Caki2 (cell line): Measurements from ENCODE around the gene CCNE1. TPM values are rescaled to one million over a fixed set of nuclear protein-coding genes. Genes with fewer than 3 reads are reported as not detected.
A peak's percentile ranks its signal among the peaks of the same experiment; 100 is the strongest.
"Not testable (repeated sequence)": the region's sequence is repeated elsewhere in the genome, so short reads cannot be mapped to it uniquely, and the experiment has no call there.

Experiments used
- DNase-seq: peaks from one replicate; pipeline ENCODE4 v3.0.0-alpha.2; 2015; ENCODE audit warnings: low read depth
- in situ Hi-C: cut with HindIII; loops from 2 replicates; pipeline ENCODE4 v1.10.0; 2016; ENCODE audit warnings: low sequenced_read_pairs, low pct_unique_long_range_greater_than_20kb, mixed read lengths
- total RNA-seq: library from RNA; depleted of rRNA; stranded (reverse); fragments of >200 nt; shearing (Covaris generic); gene quantifications from 2 replicates; pipeline ENCODE4 v1.2.3, GENCODE V29; 2014; ENCODE audit warnings: low replicate concordance

The CCNE1 gene
- total RNA-seq, 1 experiment from 2014 or later, result 24.0 TPM

DNA sequence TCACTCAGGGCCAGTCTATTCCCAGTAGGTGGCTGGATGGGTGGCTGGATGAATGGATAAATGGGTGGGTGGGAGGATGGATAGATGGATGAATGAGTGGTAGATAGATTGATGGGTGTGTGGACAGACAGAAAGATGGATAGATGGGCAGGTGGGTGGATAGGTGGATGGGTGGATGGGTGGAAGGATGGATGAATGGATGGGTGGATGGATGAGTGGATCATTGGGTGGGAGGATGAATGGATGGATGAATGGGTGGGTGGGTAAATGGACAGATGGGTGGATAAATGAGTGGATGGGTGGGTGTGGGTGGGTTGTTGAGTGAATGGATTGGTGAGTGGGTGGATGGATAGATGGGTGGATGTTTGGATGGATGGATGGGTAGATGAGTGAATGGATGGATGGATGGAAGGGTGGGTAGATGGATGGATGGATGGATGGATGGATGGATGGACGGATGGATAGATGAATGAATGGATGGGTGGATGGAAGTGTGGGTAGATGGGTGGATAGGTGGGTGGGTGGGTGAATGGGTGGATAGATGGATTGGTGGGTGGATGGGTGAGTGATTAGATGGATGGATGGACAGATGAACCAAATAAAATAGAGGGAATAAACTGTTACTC is 27.1 kb upstream of the CCNE1 start:
- in situ Hi-C loops, result no loop called here
- no peak for DNase-seq

DNA sequence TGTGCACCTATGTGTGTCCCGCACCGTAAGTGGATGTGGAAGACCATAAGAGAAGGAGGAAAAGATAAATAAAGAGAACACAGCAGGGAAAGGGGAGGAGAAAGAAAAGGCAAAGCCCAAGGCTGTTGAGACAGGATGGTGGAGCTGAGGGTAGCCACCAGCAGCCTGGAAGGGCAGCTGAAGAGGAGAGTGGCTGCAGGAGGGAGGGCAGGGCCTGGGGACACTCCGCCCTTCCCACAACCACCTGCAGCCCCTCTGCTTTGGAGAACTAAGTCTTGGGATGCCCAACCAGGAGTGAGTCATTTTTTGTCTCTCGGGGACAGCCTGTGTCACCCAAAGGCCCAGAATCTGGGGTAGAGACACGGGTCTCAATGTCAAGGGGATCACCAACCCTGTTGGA is 26.4 kb upstream of the CCNE1 start:
- in situ Hi-C loops, result no loop called here
- no peak for DNase-seq

DNA sequence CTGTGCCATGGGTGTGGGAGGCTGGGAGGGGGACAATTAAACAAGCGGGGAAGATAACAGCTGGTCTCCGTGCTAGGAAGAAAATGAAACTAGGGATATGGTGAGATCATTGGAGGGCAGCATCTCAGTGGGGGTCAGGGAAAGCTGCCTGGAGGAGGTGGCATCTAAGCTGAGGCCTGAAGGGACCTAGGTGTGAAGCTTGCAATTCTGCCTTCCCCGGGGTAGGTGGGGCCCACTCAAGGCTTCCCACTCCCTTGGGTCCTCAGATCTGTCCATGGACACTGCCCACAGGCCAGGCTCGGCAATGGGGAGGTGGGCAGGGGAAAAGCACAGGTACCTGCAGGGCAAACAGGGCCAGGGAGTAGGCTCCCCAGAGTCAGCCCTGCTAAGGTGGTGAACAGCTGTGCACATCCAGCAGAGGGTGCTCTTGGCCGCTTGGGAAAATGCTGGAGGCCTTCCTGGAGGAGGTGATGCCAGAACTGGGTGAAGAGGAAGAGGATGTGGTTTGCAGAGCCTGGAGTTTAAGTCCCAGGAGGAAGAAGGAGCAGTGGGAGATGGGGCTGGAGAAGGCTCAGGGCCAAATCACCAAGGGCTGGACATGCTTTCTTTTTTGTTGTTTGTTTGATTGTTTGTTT is 25.7 kb upstream of the CCNE1 start:
- in situ Hi-C loops, result no loop called here
- DNase-seq, result no peak

DNA sequence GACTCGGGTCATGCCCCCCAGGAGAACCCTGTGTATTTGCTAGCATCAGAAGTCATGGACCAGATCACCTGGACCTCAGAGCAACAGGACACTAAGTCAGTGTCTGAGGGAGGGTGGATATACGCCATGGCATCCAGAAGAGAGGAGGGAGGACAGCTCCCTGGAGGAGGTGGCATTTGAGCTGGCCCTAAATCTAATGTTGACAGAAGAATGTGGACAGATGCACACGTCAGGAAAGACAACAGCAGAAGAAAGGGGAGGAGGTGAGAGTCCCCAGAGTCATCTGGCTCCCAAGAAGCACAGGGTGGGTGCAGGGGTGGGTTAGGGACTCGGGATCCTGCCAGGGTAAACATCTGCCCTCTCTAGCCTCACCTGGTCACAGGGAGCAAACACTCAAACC is 24.5 kb upstream of the CCNE1 start:
- DNase-seq, result no peak
- in situ Hi-C loops, result no loop called here

DNA sequence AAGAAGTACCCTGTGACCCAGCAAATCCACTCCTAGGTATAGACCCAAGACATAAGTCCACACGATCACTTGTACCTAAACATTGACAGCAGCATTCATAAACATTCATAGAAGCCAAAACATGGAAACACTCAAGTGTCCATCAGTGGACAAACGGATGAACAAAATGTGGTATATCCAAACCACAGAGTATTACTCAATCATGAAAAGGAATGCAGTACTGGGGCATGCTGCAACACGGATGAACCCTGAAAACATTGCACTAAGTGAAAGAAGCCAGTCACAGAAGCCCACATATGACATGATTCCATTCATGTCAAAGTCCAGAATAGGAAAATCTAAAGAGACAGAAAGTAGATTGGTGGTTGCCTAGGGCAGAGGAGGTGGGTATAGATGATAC is 22.8 kb upstream of the CCNE1 start:
- in situ Hi-C loops, result no loop called here
- no peak for DNase-seq

DNA sequence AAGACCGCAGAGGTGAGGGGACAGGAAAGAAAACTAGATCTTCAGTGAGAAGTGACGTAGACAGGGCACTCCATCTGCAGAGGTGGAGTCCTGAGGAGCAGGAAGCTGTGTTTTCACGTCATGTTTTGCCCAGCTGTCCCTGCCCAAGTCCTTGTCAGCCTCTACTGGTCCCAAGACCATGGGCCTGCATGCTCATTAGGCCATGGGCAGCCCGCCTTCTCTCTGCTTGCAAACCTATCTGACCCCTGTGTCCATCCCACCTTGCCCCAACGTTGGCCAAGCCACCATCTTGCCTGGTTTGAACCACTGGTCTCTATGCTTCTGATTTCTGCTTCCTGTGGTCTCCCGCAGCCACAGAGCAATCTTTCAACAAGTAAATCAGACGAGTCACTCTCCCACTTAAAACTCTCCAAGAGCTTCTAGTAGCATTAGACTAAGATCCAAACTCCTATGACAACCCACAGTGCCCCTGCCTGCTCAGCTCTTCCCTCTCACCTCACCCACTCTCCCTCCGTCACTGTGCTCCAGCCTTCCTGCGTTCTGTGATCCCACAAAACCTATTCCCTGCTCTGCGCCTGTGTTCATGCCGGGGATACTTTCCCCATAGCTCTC is 18.6 kb upstream of the CCNE1 start:
- no peak for DNase-seq

DNA sequence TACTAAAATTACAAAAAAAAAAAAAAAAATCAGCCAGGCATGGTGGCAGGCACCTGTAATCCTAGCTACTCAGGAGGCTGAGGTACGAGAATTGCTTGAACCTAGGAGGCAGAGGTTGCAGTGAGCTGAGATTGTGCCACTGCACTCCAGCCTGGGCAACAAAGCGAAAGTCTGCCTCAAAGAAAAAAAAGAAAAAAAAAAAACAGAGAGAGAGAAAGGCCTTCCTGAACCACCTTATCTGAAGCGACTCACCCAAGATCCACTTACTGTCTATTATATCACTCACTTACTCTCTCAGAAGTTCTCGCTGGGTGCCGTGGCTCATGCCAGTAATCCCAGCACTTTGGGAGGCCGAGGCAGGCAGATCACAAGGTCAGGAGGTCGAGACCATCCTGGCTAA is 17.3 kb upstream of the CCNE1 start:
- DNase-seq, in situ Hi-C loops: not testable (repeated sequence)

More for the DNA sequence above, 18.6 kb upstream of the CCNE1 start:
- in situ Hi-C loops, result no loop called here

DNA sequence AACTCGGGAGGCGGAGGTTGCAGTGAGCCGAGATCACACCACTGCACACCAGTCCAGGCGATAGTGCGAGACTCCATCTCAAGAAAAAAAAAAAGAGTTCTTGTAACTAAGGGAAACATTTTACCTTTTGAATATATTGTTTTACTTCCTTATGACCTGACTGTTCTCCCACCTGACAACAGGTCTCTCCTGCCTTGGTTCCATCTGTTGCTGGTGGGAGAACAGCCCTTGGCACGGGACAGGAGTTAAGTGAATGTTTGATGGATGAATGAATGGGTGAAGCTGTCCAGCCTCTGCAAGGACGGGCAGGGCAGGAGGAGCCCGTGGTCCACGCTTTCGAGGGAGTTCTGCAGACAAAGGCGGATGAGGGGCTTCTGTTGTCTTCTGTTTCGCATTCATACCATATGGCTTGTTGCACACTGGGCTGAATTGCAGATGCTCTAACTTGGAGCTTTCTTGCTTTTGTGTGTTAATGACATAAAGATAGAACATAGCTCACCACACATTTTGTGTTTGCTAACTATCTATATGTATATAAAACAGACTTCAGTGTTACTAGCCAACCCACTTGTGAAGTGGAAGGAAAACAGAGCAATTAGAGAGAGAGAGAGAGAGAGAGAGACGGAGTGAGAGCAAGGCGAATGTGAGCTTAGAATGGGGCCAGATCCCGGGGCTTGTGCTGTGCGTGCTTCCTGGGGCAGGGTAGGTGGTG is 16.2 kb upstream of the CCNE1 start:
- in situ Hi-C loops, result no loop called here
- DNase-seq, result no peak

DNA sequence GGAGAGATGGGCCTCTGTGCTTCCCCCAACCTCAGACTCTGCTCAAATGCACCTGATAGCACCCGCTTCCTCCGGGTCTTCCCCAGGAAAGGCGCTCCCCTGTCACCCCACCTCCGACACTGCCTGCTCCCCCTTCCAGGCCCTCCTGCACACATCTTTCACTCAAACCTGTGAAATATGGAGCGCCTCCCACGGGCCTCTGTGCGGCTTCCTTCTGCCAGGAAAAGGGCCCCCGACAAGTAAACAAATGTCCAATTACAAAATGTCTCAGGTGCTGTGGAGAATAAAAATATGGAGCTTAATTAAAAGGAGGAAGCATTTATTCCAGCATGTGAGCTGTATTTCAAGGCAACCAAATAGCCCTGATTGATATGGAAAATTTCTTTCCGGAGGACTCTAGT is 15.6 kb upstream of the CCNE1 start:
- in situ Hi-C loops, result no loop called here

DNA sequence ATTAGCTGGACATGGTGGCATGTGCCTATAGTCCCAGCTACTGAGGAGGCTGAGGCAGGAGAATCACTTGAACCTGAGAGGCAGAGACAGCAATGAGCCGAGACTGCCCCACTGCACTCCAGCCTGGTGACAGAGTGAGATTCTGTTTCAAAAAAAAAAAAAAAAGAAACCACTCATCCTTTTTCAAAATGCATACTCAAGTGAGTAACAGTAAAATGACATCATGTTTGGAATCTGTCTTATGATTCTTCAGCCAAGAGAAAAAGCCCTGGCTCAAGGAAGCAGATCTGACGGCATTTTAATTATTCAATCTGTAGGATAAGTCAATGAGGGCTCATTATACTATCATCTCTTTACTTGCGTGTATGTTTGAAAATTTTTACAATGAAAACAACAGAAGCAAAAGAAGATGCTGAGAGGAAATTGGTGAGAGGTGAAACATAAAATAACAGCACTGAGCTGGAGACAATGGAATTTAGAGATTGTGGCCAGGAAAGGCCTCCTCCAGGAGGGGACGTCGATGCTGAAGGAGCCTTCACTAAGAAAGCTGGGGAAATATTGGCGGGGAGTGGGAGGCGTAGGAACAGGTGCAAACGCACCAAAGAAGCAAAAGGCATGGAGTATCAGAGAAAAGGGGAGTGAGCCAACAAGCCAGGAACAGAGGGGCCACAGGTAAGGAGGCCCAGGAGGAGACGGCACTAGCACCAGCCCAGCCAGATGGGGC is 12.9 kb upstream of the CCNE1 start:
- DNase-seq, result peak; percentile 44
- in situ Hi-C loops, result no loop called here

More for the DNA sequence above, 15.6 kb upstream of the CCNE1 start:
- DNase-seq, result no peak

DNA sequence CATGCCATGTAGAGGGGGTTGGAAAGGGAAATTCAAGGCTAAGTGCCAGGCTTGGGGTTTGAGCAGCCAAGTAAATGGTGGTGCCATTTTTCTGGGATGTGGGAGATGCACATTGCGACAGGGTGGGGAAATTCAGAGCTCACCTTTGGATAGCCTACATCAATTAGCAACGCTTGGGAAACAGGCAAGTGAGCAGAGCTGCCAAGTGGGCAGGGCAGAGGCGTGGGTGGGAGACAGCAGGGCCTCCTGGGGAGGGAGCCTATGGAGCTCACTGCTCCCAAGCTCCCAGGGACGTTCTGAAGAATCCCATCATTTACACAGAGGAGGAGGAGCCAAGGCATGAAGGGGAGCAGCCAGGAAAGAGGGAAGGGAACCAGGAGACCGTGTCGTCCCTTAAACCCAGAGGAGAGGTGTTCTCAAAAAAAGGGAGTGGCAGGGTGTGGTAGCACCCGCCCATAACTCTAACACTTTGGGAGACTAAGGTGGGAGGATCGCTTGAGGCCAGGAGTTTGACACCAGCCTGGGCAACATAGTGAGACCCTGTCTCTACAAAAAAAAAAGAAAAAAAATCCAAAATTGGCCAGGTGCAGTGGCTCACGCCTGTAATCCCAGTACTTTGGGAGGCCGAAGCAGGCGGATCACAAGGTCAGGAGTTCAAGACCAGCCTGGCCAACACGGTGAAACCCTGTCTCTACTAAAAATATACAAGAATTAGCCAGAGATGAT is 11.5 kb upstream of the CCNE1 start:
- in situ Hi-C loops, result no loop called here
- no peak for DNase-seq

DNA sequence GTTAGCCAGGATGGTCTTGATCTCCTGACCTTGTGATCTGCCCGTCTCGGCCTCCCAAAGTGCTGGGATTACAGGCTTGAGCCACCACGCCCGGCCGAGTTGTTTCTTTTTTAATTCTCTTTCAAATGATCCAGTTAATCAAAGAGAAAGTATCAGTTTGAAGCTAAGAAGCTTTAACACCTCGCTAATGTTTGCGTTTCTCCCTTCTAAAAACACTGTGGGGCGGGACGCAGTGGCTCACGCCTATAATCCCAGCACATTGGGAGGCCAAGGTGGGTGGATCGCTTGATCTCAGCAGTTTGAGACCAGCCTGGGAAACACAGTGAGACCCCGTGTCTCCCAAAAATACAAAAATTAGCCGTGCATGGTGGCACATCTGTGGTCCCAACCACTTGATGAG is 7.8 kb upstream of the CCNE1 start:
- DNase-seq, in situ Hi-C loops: not testable (repeated sequence)

DNA sequence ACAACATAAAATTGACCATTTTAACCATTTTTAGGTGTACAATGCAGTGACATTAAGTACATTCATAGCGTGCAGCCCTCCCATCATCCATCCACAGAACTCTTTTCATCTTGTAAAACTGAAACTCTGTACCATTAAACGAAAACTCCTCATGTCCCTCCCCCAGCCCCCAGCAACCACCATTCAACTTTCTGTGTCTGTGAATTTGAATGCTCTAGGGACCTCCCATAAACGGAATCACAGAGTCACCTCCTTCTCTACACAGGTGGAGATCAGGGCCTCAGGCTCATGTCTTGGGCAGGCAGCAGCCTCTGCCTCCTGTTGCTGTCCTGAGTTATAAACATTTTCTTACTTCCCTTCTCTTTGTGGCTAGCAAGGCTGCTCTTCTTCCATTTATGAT is 7.3 kb upstream of the CCNE1 start:
- no peak for DNase-seq
- in situ Hi-C loops, result no loop called here

DNA sequence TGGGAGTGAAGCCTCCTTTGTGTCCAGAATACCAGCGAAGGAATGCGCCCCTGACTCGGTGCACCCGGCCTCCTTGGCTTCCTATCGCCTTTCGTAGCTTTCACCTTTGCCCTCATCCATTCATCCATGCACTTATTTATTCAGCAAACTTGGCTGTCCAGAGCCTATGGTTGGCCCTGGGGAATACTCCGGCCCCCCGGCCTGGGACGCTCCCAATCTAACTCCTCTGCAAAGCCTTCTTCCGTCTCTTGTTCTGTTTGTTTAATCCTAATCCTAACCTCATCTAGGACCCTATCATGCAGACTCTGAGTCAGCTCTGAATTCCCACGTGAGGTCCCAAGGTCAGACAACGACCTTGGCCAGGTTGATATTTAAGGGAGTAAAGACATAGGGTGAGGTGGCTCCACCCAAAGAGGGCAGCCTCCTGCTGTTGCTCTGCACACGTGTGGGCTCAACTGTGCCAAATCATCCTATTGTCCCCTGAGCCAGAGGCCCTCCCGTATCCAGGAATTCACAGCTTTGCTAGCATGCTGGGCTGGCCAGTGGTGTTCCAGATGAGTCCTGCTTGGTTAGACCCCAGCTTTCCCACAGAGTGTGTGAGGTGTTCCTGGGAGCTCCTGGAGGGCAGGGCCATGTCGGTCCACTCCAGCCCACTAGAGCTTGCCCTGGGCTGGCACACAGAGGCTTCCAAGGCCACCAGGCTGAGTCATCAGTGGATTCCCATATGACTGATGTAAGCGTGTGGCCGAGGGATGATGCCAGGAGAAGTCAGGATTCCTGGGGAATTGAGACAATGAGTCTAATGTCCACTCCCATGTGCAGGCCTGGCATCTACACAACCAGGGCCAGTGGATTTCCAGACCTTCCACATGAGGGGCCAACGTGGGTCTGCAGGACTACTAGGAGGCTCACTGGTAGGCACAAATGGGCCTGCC is 6.5 kb upstream of the CCNE1 start:
- in situ Hi-C loops, result no loop called here
- peak; percentile 55 for DNase-seq

DNA sequence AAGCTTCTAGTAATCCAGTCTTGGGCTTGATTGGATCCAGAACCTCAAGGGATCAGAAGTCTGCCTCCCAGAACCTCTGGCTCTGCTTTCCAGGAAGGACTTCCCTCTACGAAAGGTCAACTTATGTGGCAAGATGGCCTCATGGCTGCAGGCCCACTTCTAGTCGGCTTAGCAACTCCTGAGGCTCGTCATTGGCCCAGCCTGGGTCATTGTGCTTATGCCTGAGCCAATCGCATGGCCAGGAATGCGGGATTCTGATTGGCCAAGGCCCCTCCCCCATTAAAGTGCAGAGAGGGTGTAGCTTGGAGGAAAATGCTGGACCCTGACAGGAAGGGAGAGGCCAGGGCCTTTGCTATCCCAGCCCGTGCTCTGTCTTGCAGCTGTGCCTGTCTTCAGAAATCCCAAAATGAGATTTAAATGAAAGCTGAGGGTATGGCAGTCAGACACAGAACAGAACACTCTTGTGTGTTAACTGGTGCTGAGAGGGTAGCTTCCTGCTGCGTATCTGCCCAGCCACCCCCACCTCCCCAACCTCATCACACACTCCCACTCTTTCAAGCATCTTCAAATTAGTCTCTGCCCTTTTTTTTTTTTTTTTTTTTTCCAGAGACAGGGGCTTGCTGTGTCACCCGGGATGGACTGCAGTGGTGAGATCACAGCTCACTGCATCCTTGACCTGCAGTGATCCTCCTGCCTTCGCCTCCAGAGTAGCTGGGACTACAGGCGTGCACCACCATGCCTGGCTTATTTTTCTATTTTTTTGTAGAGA is 5.5 kb upstream of the CCNE1 start:
- DNase-seq, result peak; percentile 74
- in situ Hi-C loops, result no loop called here

DNA sequence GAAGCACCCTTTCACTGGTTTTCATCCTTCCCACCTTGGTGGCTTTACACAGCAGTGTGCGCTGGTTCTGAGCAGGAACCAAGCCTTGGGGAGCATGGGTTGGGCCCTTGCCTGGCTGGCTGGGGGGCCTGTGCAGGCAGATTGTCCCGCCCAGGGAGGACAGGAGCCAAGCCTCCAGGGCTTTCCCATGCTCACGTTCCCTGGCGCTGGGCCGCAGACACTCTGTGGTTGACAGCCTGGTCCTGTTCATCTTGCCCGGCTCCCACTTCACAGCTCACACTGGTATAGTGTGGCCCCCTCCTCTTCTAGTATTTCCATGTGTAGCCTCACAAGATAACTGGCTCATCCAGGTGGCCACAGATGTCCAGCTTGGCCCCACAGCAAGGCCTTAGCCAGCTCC is 4.6 kb upstream of the CCNE1 start:
- DNase-seq, result no peak
- in situ Hi-C loops, result no loop called here
